GM12892 (cell line): ENCODE measurements around the gene RNF151.

Experiments used
- POLR2A ChIP-seq: IDR thresholded peaks from 2 replicates; pipeline ENCODE4 v1.6.1; 2011; ENCODE audit warnings: low read depth, low read length, control low read depth
- POLR2AphosphoS5 ChIP-seq: IDR thresholded peaks from 2 replicates; pipeline ENCODE4 v1.6.1; 2011; ENCODE audit warnings: low read depth, low read length, control low read depth

DNA sequence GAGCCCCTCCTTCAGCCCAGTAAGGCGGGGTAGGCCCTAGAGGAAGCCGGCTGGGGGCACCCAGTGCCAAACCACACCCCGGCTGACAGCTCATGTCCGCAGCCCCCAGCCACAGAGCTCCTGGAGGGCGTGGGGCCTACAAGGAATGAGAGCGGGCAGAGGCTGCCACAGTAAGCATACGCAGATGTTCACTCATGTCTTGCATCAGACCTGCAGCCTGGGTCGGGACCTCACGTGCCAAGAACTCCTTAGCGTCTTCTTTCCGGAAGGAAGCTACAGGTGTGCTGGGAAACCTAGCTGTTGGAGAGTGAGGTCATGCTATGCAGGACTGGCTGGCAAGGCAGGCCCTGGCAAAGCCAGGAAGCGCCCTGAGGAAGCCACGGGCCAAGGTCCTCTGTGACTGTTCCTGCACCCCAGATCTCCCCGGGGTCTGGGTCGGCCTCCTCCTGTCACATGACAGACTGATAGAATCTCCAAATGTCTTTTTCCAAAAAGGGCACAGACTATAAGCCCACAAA lies 41.4 kb downstream of the RNF151 start:
- no peak for TF ChIP-seq POLR2A
- TF ChIP-seq POLR2AphosphoS5, result no peak
